PFSK-1 (cell line): Measurements from ENCODE around the gene IFNA16. TPM values are rescaled to one million over a fixed set of nuclear protein-coding genes. Genes with fewer than 3 reads are reported as not detected.
"Not testable (repeated sequence)": the region's sequence is repeated elsewhere in the genome, so short reads cannot be mapped to it uniquely, and the experiment has no call there.

Experiments
- FOXP2 ChIP-seq: optimal IDR thresholded peaks from 2 replicates; pipeline ENCODE3; 2011; ENCODE audit warnings: borderline replicate concordance, control low read depth, inconsistent platforms; ENCODE audit not compliant: insufficient read depth; ENCODE audit errors: extremely low read length, extremely low read depth
- POLR2AphosphoS5 ChIP-seq: IDR thresholded peaks from 2 replicates; pipeline ENCODE4 v1.6.1; 2012; ENCODE audit warnings: low read depth, mild to moderate bottlenecking, control low read depth, low read length, moderate library complexity
- REST ChIP-seq, 2 experiments: IDR thresholded peaks; 2 replicates each; pipeline versions ENCODE4 v1.6.1 to v1.8.0; 2011 to 2012; ENCODE audit warnings: low read depth in 2 of 2, low read length in 2 of 2, control low read depth in 1 of 2, inconsistent platforms in 1 of 2, mild to moderate bottlenecking in 1 of 2, moderate library complexity in 1 of 2; ENCODE audit not compliant: insufficient read depth in 1 of 2
- SIN3A ChIP-seq: IDR thresholded peaks from 2 replicates; pipeline ENCODE4 v1.6.1; 2012; ENCODE audit warnings: mild to moderate bottlenecking, low read length, moderate library complexity, borderline replicate concordance; ENCODE audit not compliant: insufficient read depth
- TAF1 ChIP-seq: IDR thresholded peaks from 2 replicates; pipeline ENCODE4 v1.6.1; 2012; ENCODE audit warnings: low read length, control low read depth, borderline replicate concordance; ENCODE audit not compliant: insufficient read depth
- polyA plus RNA-seq: library from polyadenylated mRNA; unstranded; fragments of >200 nt; gene quantifications from one replicate; pipeline ENCODE4 v1.2.1, GENCODE V29; 2012; ENCODE audit warnings: low read depth, missing spikeins; ENCODE audit not compliant: insufficient read length

Gene IFNA16
- polyA plus RNA-seq = not detected

GRCh38 chr9:21217211-21217610 lies at the start of gene IFNA16:
Gene IFNA16 (minus strand): TSS chr9:21217311. CDS start chr9:21217305, 6 bp downstream.
- TF ChIP-seq POLR2AphosphoS5, TAF1, FOXP2: not testable (repeated sequence)

- no peak for TF ChIP-seq TAF1
- no peak for TF ChIP-seq SIN3A
- TF ChIP-seq POLR2AphosphoS5 = no peak
- no peak for TF ChIP-seq FOXP2
- no peak for TF ChIP-seq REST (IDR thresholded peaks at IDR 0.05; ENCODE audit: insufficient read depth in 1 of 2, low read depth in 2 of 2, low read length in 2 of 2)
Measured at GRCh38 chr9:21265421-21266189, 48.5 kb upstream of the IFNA16 start.

GRCh38 chr9:21255538-21256212 lies 38.6 kb upstream of the IFNA16 start:
- TF ChIP-seq FOXP2 (no peak), REST (IDR thresholded peaks at IDR 0.05; ENCODE audit: insufficient read depth in 1 of 2, low read depth in 2 of 2, low read length in 2 of 2) (no peak), TAF1 (no peak), SIN3A (no peak), POLR2AphosphoS5 (no peak)

GRCh38 chr9:21252721-21253547 lies 35.8 kb upstream of the IFNA16 start:
- TF ChIP-seq FOXP2 (no peak), TAF1 (no peak), SIN3A (peak; percentile 64; the same call in 1 of the 2 replicates), POLR2AphosphoS5 (no peak), REST (IDR thresholded peaks at IDR 0.05; ENCODE audit: insufficient read depth in 1 of 2, low read depth in 2 of 2, low read length in 2 of 2) (no peak)

GRCh38 chr9:21251638-21252037 lies 34.5 kb upstream of the IFNA16 start:
- no peak for TF ChIP-seq TAF1
- TF ChIP-seq FOXP2 = no peak
- no peak for TF ChIP-seq SIN3A
- TF ChIP-seq POLR2AphosphoS5 = no peak
- TF ChIP-seq REST (IDR thresholded peaks at IDR 0.05; ENCODE audit: insufficient read depth in 1 of 2, low read depth in 2 of 2, low read length in 2 of 2) = no peak
